Smooth muscle cell (in vitro differentiated cells): ENCODE measurements around the gene PHF11. TPM values are rescaled to one million over a fixed set of nuclear protein-coding genes. Genes with fewer than 3 reads are reported as not detected.

Source experiments
- DNase-seq: peaks from one replicate; lab custom pipeline; 2025; ENCODE audit not compliant: unreplicated experiment; lab: John Stamatoyannopoulos, UW
- H2AFZ ChIP-seq: fragments of 200-600 bp; sonication (generic); 2 replicates; pipeline ENCODE4 v1.6.0; 2016; ENCODE audit warnings: antibody characterized with exemption, low read depth, mild to moderate bottlenecking
- H3F3A ChIP-seq: fragments of 200-600 bp; sonication (generic); 2 replicates; pipeline ENCODE4 v1.6.0; 2017; ENCODE audit warnings: antibody characterized with exemption, low read depth
- H3K27ac ChIP-seq: fragments of 200-600 bp; sonication (generic); 2 replicates; pipeline ENCODE4 v1.5.1; 2016; ENCODE audit warnings: low read depth, mild to moderate bottlenecking
- H3K27me3 ChIP-seq: fragments of 200-600 bp; sonication (generic); 2 replicates; pipeline ENCODE4 v1.6.1; 2016; ENCODE audit warnings: low read depth, mild to moderate bottlenecking
- H3K36me3 ChIP-seq: fragments of 200-600 bp; sonication (generic); 2 replicates; pipeline ENCODE4 v1.5.1; 2016; ENCODE audit warnings: low read depth
- H3K4me1 ChIP-seq: fragments of 200-600 bp; sonication (generic); 2 replicates; pipeline ENCODE4 v1.5.1; 2016; ENCODE audit warnings: low read depth
- H3K4me2 ChIP-seq: fragments of 200-600 bp; sonication (generic); 2 replicates; pipeline ENCODE4 v1.6.0; 2016; ENCODE audit warnings: mild to moderate bottlenecking
- H3K4me3 ChIP-seq: fragments of 200-600 bp; sonication (generic); 2 replicates; pipeline ENCODE4 v1.5.1; 2016; ENCODE audit warnings: mild to moderate bottlenecking
- H3K79me2 ChIP-seq: fragments of 200-600 bp; sonication (generic); 2 replicates; pipeline ENCODE4 v1.6.0; 2016; ENCODE audit warnings: low read depth, mild to moderate bottlenecking
- H3K9ac ChIP-seq: fragments of 200-600 bp; sonication (generic); 2 replicates; pipeline ENCODE4 v1.6.0; 2016; ENCODE audit warnings: low read depth
- H3K9me3 ChIP-seq: fragments of 200-600 bp; sonication (generic); replicated peaks from 2 replicates; pipeline ENCODE4 v1.5.1; 2016; ENCODE audit warnings: low read depth
- H4K20me1 ChIP-seq: fragments of 200-600 bp; sonication (generic); 2 replicates; pipeline ENCODE4 v1.6.0; 2016; ENCODE audit warnings: low read depth
- CTCF ChIP-seq: fragments of 200-600 bp; sonication (generic); IDR thresholded peaks from 2 replicates; pipeline ENCODE4 v1.5.1; 2017; ENCODE audit warnings: borderline replicate concordance, mild to moderate bottlenecking, antibody characterized with exemption; ENCODE audit not compliant: insufficient read depth, poor library complexity, severe bottlenecking
- WGBS: methylation state at CpG from one replicate; pipeline ENCODE4 v1.1.7; 2016; ENCODE audit warnings: low lambda C conversion rate; 5-methylcytosine and 5-hydroxymethylcytosine counted together
- polyA plus RNA-seq: library from polyadenylated mRNA; unstranded; fragments of >200 nt; fragmentation: Nextera tagmentation; extraction: Ambion mirVana; gene quantifications from 2 replicates; pipeline ENCODE4 v1.2.1, GENCODE V29; 2016
- total RNA-seq: library from RNA; depleted of rRNA; stranded (reverse); fragments of >200 nt; gene quantifications from 2 replicates; pipeline ENCODE4 v1.2.3, GENCODE V29; 2014

PHF11 gene
- total and polyA plus RNA-seq, 2 experiments from 2014 or later = 22.9 to 30.3 TPM

- Histone ChIP-seq H3K9me3 (no peaks in the 10 kb centered on the region), H4K20me1 (no peaks in the 10 kb centered on the region), H3F3A (no peaks in the 10 kb centered on the region), H3K27me3 (no peaks in the 10 kb centered on the region), H2AFZ (no peak overlapping the region), H3K4me2 (no peak overlapping the region), H3K27ac (no peak overlapping the region), H3K79me2 (no peaks in the 10 kb centered on the region), H3K4me3 (no peak overlapping the region), H3K4me1 (no peaks in the 10 kb centered on the region), H3K36me3 (no peaks in the 10 kb centered on the region), H3K9ac (no peak overlapping the region)
- 89% methylated on average over 5 of the region's 5 CpGs for WGBS
- TF ChIP-seq CTCF = no peak
- DNase-seq = no peak
These were observed 29.2 kb downstream of the PHF11 start for GRCh38 chr13:49524740-49525501.

DNA sequence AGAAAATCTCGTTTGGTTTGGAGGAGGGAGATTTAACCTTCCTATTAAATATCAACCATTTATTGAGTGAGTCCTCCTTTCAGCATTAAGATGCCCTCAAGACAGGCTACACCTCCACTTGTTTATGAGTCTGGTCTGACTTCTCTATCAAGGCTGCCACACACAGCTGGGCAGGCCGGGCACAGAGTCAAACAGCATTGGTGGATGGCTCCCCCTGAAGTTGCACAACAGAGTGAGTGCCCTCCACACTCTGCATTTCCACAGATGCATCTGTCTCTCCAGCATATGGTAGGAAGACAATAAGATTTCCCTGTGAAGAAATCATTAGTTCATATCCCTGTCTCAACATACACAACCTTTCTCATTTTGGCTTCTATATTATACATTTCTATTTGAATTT is 31.4 kb downstream of the PHF11 start:
- Histone ChIP-seq H3K79me2 (no peaks in the 10 kb centered on the region), H3K27ac (no peak overlapping the region), H3K4me3 (no peak overlapping the region), H4K20me1 (no peaks in the 10 kb centered on the region), H3K9ac (no peak overlapping the region), H3F3A (no peaks in the 10 kb centered on the region), H2AFZ (no peak overlapping the region), H3K4me2 (no peak overlapping the region), H3K9me3 (no peaks in the 10 kb centered on the region), H3K4me1 (no peaks in the 10 kb centered on the region), H3K27me3 (no peaks in the 10 kb centered on the region), H3K36me3 (no peaks in the 10 kb centered on the region)
- DNase-seq = no peak
- TF ChIP-seq CTCF = no peak
- WGBS = 92% methylated on average over 2 of the region's 2 CpGs

GRCh38 chr13:49528161-49528560 is 32.4 kb downstream of the PHF11 start:
- no peaks in the 10 kb centered on the region for H3K27me3 ChIP-seq
- no peaks in the 10 kb centered on the region for H3K36me3 ChIP-seq

More at GRCh38 chr13:49528161-49528560, 32.4 kb downstream of the PHF11 start:
- no peak for DNase-seq
- no peaks in the 10 kb centered on the region for H3K9me3 ChIP-seq
- WGBS = 100% methylated on average over 1 of the region's 1 CpG
- no peaks in the 10 kb centered on the region for H4K20me1 ChIP-seq
- no peak overlapping the region for H2AFZ ChIP-seq
- H3K79me2 ChIP-seq = no peaks in the 10 kb centered on the region
- H3F3A ChIP-seq = no peaks in the 10 kb centered on the region
- no peak overlapping the region for H3K27ac ChIP-seq
- H3K4me3 ChIP-seq = no peak overlapping the region
- H3K4me2 ChIP-seq = no peak overlapping the region
- no peak overlapping the region for H3K9ac ChIP-seq
- no peak for TF ChIP-seq CTCF
- no peaks in the 10 kb centered on the region for H3K4me1 ChIP-seq
